GM18519 (cell line): Measurements from ENCODE around the gene MRGPRX2.
A peak's percentile ranks its signal among the peaks of the same experiment; 100 is the strongest.

Experiments
- ATAC-seq: cut with Tn5 transposase; IDR thresholded peaks from one replicate; pipeline ENCODE4 v1.9.1; 2021; ENCODE audit warnings: mild to moderate bottlenecking, moderate library complexity; ENCODE audit not compliant: unreplicated experiment, low FRiP score

MRGPRX2 gene

DNA sequence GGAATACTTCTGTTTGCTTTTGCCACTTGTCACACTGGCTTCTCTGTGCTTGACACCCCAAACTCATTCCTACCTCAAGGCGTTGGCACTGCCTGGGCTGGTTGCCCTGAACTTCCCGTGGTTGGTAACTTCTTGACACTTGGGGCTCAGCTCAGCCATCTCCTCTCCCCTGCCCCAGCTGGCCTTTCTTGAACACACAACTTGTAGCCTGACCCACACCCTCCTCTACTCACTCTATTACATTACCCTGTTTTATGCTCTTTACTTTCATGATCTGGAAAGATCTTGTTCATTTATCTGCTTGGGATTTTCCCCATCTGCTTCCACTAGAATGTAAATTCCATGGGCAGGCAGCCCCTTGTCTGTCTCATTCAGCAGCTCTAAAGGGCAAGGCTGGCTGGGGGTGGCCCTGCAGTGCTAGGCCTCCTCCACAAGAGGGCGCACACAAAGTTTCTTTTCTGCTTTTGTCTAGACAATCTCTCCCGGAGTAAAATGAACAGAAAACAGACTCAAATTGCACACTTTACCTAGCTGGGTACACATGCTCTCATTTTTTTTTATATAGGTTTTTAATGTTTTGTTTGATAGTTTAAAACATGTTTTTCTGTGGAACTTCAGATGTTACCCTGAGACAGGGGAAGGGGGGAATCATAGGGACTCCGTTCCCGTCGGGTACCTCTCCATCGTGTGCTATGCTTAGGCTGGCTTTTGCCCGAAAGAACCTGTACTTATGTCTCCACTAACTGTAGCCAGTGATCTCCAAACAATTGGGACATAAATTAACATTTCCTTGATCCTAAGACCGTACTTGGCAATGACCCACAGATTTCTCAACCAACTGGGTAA is 16.4 kb upstream of the MRGPRX2 start:
- peak; percentile 64 for ATAC-seq

- ATAC-seq = no peak
Measured at GRCh38 chr11:19075636-19076035, 15.1 kb upstream of the MRGPRX2 start.

GRCh38 chr11:19073454-19074415 is 13.2 kb upstream of the MRGPRX2 start:
- ATAC-seq = no peak

DNA sequence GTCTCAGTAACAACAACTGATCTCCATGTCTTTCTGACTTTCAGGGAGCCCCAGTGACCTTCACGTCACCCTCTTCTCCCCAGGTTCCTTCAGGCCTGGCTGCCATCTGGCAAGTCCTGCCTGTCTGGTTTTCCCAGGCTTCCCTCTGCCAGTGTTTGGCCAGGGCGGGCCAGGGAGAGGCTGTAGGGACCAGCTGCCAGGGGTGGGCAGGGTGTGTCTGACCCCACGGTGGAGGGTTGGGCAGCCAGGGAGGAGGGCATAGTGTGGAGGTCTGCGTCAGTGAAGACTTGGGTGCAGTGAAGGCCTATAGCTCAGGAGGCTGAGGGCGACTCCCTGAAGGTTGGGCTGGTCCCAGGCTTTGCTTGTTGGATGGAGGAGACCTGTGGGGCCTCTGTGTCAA is 11.9 kb upstream of the MRGPRX2 start:
- ATAC-seq = no peak

- ATAC-seq = peak; percentile 98
Measured at GRCh38 chr11:19071255-19071654, 10.7 kb upstream of the MRGPRX2 start.

DNA sequence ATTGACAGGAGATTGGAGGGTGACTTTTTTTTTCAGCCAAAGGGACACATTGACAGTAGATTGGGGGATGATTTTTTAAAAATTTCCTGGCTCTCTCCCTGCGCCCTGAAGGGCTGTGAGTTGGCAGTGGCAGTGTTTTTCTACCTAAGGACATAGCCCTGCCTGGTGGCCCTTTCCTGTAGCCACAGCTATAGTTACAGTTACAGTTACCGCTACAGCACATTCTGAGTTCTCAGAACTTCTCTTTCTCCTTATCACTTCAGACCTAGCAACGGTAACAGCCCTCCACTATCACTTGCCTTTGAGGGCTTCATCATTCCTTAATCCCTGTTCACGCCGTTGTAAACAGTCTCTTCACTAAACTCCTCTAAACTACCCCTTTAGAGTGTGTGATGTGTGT is 684 bp downstream of the MRGPRX2 start:
- no peak for ATAC-seq

GRCh38 chr11:19055905-19056304 is 4.6 kb downstream of the MRGPRX2 start:
- no peak for ATAC-seq

DNA sequence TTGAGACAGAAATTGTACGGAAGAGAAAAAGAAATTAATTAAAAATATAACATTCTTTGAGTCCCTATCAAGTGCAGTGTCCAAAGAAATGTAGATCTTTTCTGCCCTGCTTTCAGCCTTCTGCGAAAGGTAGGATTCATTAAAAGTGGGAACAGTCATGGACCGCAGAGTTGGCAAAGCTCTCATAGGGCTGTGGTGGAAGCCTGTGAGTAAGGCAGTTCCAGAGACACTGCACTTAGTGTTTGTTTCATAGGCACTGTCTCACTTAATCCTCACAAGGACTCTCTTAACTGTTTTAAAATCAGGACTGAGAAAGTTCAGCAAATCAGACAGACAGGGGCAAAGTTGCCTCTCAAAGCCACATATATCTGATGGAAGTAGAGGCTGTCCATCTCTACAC is 5.5 kb downstream of the MRGPRX2 start:
- ATAC-seq = no peak

DNA sequence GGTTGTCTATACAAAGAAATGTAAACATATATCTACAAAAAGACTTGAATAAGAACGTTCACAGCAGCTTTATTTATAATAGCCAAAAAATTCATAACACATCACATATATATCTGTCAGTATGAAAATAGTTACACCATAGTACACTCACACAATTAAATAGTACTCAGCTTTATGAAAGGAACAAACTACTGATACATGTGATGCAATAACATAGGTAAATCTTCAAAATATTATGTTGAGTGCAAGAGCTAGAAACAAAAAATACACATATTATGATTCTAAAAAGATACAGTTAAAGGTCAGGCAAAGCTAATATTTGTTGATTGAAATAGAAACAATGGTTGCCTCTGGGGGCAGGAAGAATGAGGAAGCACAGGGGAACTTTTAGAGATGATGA is 6.6 kb downstream of the MRGPRX2 start:
- no peak for ATAC-seq

DNA sequence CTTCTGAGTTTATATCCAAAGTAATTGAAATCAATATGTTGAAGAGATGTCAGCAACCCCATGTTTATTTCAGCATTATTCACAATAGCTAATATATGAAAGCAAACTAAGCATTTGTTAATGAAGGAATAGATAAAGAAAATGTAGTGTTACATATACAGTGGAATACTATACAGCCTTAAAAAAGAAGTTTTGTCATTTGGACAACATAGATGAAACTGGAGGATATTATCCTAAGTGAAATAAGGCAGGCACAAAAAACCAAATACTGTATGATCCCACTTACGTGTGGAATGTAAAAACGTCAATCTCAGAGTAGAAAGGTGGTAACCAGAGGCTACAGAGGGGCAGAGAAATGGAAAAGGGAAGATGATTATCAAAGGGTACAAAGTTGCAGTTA is 10.2 kb downstream of the MRGPRX2 start:
- no peak for ATAC-seq

DNA sequence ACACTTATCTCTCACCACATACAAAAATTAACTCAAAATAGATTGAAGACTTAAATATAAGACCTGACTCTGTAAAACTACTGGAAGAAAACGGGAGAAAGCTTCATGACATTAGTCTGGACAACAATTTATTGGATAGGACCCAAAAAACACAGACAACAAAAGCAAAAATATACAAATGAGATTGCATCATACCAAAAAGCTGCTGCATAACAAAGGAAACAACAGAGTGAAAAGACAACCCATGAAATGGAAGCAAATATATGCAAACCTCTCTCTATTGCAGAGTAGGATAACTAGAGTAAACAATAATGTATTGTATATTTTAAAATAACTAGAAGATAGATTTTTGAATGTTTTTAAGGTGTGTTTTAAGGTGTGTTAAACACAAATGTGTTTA is 11.2 kb downstream of the MRGPRX2 start:
- ATAC-seq = no peak

DNA sequence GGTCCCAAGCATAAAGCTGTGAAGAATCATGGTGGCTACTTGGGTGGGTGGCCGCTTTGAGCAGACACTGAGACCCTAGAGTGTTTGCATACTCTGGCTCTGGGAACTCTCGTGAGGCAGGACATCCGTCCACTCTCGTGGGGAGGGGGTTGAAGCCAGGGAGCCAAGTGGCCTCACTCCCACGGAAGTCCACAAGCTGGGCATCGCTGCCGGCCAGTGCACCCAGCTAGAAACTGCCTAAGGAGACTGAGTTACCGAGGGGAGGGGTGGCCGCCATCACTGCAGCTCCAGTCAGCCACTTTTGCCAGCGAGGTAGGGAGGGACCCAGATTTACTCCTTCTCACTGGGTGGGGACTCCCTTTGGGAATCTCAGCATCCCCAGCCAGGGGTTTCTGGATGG is 20.5 kb downstream of the MRGPRX2 start:
- ATAC-seq = no peak

- ATAC-seq = no peak
Measured at GRCh38 chr11:19039409-19039808, 21.1 kb downstream of the MRGPRX2 start.

GRCh38 chr11:19032990-19033389 is 27.5 kb downstream of the MRGPRX2 start:
- ATAC-seq = no peak

- no peak for ATAC-seq
Measured at GRCh38 chr11:19027829-19028595, 32.5 kb downstream of the MRGPRX2 start.

- ATAC-seq = no peak
Measured at GRCh38 chr11:19026862-19027261, 33.7 kb downstream of the MRGPRX2 start.

- no peak for ATAC-seq
Measured at GRCh38 chr11:19025481-19026406, 34.8 kb downstream of the MRGPRX2 start.

DNA sequence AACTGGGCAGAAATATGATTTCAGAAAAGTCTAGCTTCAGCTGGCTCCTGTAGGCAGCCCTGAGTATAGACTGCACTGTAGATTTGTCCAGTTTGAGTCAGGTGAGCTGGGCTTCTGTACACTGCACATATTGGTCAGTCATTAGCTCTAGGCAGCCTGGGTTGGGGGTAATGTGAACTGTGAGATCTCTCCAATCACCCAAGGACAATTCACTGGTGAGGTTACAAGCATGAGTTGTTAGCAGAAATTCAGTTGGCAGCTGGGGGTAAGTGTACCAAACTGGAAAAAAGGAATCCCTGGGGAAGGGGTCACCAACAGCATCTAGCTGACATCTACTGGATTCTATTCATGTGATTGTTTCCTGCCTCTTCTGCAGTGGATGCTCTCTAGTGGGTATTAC is 39.7 kb downstream of the MRGPRX2 start:
- no peak for ATAC-seq

- ATAC-seq = no peak
Measured at GRCh38 chr11:19018901-19019300, 41.6 kb downstream of the MRGPRX2 start.
